GM19193 (cell line): ENCODE data around the gene MLN.

Experiments used
- POLR2A ChIP-seq: IDR thresholded peaks from 4 replicates; pipeline ENCODE4 v1.6.1; 2011; ENCODE audit not compliant: insufficient read depth, insufficient read length; ENCODE audit errors: extremely low read depth

The MLN gene

GRCh38 chr6:33803571-33804053 is at the start of gene MLN:
MLN (minus strand) TSS chr6:33804003; CDS start chr6:33801163, 2,840 bp downstream.
- TF ChIP-seq POLR2A: no peak

GRCh38 chr6:33853026-33853425 is 49.2 kb upstream of the MLN start:
- no peak for TF ChIP-seq POLR2A

- TF ChIP-seq POLR2A: no peak
These were observed 48.2 kb upstream of the MLN start for GRCh38 chr6:33851959-33852358.

- no peak for TF ChIP-seq POLR2A
These were observed 47.2 kb upstream of the MLN start for GRCh38 chr6:33850869-33851541.

GRCh38 chr6:33850296-33850695 is 46.5 kb upstream of the MLN start:
- TF ChIP-seq POLR2A: no peak

GRCh38 chr6:33849500-33850075 is 45.8 kb upstream of the MLN start:
- no peak for TF ChIP-seq POLR2A

DNA sequence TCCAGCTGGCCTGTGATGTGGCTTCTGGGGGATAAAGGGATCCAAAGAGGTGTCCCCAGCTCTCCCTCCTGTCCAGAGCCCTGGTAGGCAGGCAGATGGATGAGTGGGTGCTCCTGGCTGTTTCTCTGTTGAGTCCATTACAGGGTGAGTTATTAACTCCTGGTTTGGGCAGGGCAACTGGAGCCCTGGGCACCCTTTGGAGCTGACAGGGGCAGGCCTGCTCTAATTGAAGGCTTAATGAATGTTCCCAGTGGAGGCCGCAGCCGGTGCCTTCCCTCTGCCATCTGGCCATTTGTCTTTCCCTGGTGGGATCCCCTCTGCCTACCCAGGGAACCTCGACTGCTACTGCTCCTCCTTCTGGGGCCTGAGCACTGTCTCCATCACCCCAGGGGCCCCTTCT is 44.7 kb upstream of the MLN start:
- no peak for TF ChIP-seq POLR2A

- TF ChIP-seq POLR2A: no peak
These were observed 44.1 kb upstream of the MLN start for GRCh38 chr6:33847867-33848266.

DNA sequence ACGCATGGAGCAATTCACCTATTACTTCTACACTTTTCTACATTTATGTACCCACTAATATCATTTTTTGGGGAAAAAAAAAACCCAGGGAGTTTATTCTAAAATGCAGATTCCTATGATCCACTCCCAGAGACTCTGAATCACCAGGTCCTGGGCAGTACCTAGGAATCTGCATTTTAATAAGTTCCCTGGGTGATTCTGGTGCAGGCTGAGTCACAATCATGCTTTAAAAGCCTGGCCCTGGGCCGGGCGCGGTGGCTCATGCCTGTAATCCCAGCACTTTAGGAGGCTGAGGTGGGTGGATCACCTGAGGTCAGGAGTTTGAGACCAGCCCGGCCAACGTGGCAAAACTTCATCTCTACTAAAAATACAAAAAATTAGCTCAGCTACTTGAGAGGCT is 43.3 kb upstream of the MLN start:
- no peak for TF ChIP-seq POLR2A

DNA sequence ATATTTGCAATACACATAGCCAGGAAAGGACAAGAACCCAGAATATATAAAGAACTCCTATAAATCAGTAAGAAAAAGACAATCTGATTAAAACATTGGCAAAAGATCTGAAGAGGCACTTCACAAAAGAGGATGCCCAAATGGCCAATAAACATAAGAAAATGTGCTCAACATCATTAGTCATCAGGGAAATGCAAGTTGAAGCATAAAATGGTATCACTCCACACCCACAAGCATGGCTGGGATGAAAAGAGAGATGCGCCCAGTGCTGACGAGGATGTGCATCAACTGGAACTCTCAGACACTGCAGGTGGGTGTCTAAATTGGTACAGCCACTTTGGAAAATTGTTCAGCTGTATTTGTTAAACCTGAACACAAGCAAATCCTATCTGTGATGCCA is 42.4 kb upstream of the MLN start:
- no peak for TF ChIP-seq POLR2A

- no peak for TF ChIP-seq POLR2A
These were observed 41.4 kb upstream of the MLN start for GRCh38 chr6:33845031-33845745.

DNA sequence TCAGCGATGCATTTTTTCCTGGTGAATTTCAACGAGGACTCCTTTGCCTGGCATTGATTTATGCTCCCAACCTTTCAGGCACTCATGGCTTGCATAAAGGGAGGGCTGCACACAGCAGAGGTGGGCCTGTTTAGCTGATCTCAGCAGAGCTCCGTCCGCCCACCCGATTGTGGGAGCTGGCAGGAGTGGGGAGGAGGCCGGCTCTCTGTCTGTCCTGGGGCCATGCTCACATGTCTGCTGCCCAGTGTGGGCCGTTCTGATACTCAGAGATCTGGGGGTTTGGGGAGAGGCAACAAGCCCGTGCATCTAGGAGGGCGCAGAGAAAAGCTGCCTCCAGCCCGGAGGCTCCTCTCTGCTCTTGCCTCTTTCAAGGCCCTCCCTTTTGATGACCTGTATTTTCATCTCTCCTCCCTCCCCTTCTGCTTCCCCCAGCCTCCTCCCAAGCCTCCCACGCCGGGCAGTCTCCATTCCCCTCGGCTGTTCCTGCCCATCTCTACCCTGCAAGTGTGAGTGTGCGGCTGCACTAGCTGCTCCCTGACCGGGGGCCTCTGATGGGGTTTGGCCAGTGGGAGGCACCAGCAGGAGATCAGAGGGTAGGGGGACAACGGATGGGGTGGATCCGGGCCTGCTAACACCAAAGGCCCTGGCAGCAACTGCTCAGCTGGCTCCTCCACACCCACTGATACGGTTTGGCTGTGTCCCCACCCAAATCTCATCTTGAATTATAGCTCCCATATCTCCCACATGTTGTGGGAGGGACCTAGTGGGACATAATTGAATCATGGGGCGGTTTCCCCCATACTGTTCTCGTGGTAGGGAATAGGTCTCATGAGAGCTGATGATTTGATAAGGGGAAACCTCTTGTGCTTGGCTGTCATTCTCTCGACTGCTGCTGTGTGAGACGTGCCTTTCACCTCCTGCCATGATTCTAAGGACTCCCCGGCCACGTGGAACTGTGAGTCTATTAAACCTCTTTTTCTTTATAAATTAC is 39.6 kb upstream of the MLN start:
- TF ChIP-seq POLR2A: no peak

DNA sequence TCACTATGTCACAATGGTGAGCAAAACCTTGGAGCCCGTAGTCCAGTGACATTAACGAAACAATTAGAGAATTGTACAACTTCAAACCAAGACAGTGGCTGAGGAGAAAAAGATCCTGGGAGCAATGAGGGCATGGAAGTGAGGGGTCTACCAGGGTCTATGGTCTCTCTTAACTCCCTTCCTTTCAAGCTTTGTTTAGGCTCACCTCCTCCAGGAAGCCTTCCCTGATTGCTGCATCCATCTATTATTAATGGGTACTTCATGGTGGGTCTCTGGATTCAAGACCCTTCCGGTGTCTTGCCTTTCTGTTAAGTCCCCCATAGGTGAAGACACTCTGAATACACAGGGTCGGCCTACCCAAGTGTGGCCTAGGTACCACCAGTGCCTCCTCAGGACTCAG is 38.1 kb upstream of the MLN start:
- TF ChIP-seq POLR2A: no peak

- TF ChIP-seq POLR2A: no peak
These were observed 37.3 kb upstream of the MLN start for GRCh38 chr6:33841070-33841469.

DNA sequence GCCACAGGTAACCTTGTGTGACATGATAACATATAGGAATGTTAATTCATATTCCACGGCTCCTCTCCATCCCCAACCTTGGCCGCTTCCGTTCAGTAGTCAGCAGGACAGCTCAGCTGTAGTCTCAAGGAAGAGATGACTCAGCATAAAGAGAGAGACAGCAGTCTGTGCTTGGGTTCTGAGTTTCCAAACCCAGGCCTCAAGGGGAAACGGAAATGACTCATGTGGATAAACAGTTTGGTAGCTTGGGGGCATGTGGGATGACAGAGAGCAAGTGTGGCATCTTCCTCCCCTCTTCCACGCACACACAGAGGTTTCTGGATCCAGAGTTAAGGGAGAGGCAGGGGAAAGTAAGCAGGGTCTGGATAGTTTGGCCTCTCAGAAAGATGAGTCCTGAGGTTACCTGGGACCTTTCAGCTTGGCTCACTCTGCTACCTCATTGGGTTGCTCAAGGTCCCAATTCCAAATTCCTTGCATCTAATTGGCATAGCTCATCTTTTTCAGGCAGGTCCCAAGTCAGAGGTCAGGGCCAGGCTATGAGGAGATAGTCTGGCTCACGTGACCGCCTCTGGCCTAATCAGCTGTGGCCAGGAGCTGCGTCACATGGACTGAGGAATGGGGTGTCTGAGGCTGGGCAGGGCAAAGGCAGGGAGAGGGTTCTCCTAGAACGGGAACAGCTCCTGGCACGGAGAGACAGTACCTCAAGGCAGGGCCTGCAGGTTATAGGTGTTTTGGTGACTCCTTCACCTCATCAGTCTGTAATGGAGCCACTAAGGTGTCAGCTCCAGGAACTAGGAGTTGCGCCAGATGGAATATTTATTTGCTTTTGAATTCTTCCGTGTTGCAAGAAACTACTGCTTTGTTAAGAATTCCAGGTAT is 36.5 kb upstream of the MLN start:
- TF ChIP-seq POLR2A: no peak
